SK-N-SH treated with all-trans-retinoic acid at 6 μM for 48 hours (cell line): Measurements from ENCODE around the gene RALGPS1.

Source experiments
- ESRRG ChIP-seq: fragments of 250-450 bp; sonication (Bioruptor Pico); IDR thresholded peaks from 2 replicates; pipeline ENCODE4 v1.6.1; 2021; ENCODE audit warnings: mild to moderate bottlenecking
- GLIS3 ChIP-seq: fragments of 250-450 bp; sonication (Bioruptor Pico); IDR thresholded peaks from 2 replicates; pipeline ENCODE4 v1.5.0; 2020; ENCODE audit warnings: mild to moderate bottlenecking, moderate library complexity
- ZFP3 ChIP-seq: fragments of 250-450 bp; sonication (Bioruptor Pico); IDR thresholded peaks from 2 replicates; pipeline ENCODE4 v1.5.0; 2020; ENCODE audit warnings: mild to moderate bottlenecking, moderate library complexity
- ZNF70 ChIP-seq: fragments of 450-650 bp; formaldehyde crosslinking; IDR thresholded peaks from 2 replicates; pipeline ENCODE4 v1.5.0; 2020; ENCODE audit warnings: mild to moderate bottlenecking, moderate library complexity
- TF ChIP-seq, protein P1 (sequence below): fragments of 250-450 bp; sonication (Bioruptor Pico); IDR thresholded peaks from 2 replicates; pipeline ENCODE4 v1.8.0; 2021; ENCODE audit warnings: low read depth, mild to moderate bottlenecking, moderate library complexity, borderline replicate concordance
- TF ChIP-seq, protein P2 (sequence below): fragments of 250-450 bp; sonication (Bioruptor Pico); IDR thresholded peaks from 2 replicates; pipeline ENCODE4 v1.8.0; 2020; ENCODE audit warnings: mild to moderate bottlenecking, moderate library complexity, borderline replicate concordance

DNA sequence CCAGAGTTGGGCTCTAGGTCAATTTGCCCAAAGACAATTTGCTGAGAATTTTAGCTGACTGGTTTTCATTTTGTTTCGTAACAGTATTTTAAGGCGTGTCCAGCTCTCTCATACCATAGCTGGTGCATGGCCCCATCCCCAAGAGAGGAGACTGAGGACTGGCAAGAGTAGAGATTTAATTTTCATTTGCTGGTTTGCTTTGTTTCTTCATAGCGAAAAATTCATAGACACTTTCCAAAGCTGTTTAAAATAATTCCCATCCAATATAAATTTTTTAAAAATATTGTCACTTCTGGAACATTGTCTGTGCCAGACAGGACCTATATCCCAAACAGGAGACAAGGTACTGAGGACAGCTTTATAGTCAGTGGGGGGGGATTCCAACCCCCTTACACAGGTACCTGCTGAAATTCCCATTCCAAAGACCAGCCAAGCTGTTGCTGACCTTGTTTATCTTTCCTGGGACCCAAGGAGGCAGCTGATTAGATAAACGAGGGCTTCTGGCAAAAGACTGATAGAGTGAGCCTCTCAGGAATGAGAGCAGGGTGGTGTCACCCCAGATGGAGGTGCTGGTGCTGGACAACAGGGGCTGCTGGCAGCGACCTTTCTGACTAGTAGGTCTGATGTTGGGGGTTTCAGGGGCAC, 214.6 kb downstream of the RALGPS1 start:
- TF ChIP-seq, protein P1, sequence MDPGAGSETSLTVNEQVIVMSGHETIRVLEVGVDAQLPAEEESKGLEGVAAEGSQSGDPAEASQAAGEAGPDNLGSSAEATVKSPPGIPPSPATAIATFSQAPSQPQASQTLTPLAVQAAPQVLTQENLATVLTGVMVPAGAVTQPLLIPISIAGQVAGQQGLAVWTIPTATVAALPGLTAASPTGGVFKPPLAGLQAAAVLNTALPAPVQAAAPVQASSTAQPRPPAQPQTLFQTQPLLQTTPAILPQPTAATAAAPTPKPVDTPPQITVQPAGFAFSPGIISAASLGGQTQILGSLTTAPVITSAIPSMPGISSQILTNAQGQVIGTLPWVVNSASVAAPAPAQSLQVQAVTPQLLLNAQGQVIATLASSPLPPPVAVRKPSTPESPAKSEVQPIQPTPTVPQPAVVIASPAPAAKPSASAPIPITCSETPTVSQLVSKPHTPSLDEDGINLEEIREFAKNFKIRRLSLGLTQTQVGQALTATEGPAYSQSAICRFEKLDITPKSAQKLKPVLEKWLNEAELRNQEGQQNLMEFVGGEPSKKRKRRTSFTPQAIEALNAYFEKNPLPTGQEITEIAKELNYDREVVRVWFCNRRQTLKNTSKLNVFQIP (CRISPR knock-in tag): no peak
- no peak for TF ChIP-seq ZNF70 (CRISPR knock-in tag)
- no peak for TF ChIP-seq GLIS3 (CRISPR knock-in tag)
- TF ChIP-seq ZFP3: no peak
- TF ChIP-seq ESRRG (CRISPR knock-in tag): no peak
- TF ChIP-seq, protein P2, sequence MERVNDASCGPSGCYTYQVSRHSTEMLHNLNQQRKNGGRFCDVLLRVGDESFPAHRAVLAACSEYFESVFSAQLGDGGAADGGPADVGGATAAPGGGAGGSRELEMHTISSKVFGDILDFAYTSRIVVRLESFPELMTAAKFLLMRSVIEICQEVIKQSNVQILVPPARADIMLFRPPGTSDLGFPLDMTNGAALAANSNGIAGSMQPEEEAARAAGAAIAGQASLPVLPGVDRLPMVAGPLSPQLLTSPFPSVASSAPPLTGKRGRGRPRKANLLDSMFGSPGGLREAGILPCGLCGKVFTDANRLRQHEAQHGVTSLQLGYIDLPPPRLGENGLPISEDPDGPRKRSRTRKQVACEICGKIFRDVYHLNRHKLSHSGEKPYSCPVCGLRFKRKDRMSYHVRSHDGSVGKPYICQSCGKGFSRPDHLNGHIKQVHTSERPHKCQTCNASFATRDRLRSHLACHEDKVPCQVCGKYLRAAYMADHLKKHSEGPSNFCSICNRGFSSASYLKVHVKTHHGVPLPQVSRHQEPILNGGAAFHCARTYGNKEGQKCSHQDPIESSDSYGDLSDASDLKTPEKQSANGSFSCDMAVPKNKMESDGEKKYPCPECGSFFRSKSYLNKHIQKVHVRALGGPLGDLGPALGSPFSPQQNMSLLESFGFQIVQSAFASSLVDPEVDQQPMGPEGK (CRISPR knock-in tag): no peak
